PFSK-1 (cell line): ENCODE data around the gene UCN2.

Experiments
- FOXP2 ChIP-seq: optimal IDR thresholded peaks from 2 replicates; pipeline ENCODE3; 2011; ENCODE audit warnings: borderline replicate concordance, control low read depth, inconsistent platforms; ENCODE audit not compliant: insufficient read depth; ENCODE audit errors: extremely low read length, extremely low read depth
- POLR2AphosphoS5 ChIP-seq: IDR thresholded peaks from 2 replicates; pipeline ENCODE4 v1.6.1; 2012; ENCODE audit warnings: low read depth, mild to moderate bottlenecking, control low read depth, low read length, moderate library complexity
- REST ChIP-seq, 2 experiments: IDR thresholded peaks; 2 replicates each; pipeline versions ENCODE4 v1.6.1 to v1.8.0; 2011 to 2012; ENCODE audit warnings: low read depth in 2 of 2, low read length in 2 of 2, control low read depth in 1 of 2, inconsistent platforms in 1 of 2, mild to moderate bottlenecking in 1 of 2, moderate library complexity in 1 of 2; ENCODE audit not compliant: insufficient read depth in 1 of 2
- SIN3A ChIP-seq: IDR thresholded peaks from 2 replicates; pipeline ENCODE4 v1.6.1; 2012; ENCODE audit warnings: mild to moderate bottlenecking, low read length, moderate library complexity, borderline replicate concordance; ENCODE audit not compliant: insufficient read depth
- TAF1 ChIP-seq: IDR thresholded peaks from 2 replicates; pipeline ENCODE4 v1.6.1; 2012; ENCODE audit warnings: low read length, control low read depth, borderline replicate concordance; ENCODE audit not compliant: insufficient read depth

GRCh38 chr3:48564022-48564421, 441 bp upstream of the UCN2 start:
- TF ChIP-seq REST (IDR thresholded peaks at IDR 0.05; ENCODE audit: insufficient read depth in 1 of 2, low read depth in 2 of 2, low read length in 2 of 2): no peak
- no peak for TF ChIP-seq TAF1
- no peak for TF ChIP-seq POLR2AphosphoS5
- TF ChIP-seq SIN3A: no peak
- TF ChIP-seq FOXP2: no peak
